Measurements from ENCODE around the gene RBM47.
"Not testable (repeated sequence)": the region's sequence is repeated elsewhere in the genome, so short reads cannot be mapped to it uniquely, and the experiment has no call there.

DNA sequence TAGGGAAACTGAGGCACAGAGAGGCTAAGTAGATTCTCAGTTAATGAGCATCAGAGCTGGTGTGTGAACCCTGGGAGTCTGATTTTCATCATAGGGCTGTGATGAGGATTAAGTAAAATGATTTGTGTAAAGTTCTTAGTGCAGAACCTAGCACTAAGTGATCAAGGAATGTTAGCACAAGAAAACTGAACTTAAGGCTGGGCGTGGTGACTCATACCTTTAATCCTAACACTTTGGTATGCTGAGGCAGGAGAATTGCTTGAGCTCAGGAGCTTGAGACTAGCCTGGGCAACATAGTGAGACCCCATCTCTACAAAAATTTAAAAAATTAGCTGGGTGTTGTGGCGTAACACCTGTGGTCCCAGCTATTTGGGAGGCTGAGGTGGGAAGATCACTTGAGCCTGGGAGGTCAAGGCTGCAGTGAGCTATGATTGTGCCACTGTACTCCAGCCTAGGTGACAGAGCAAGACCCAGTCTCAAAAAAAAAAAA is 183.4 kb downstream of the RBM47 start:
- TF ChIP-seq, protein P1, sequence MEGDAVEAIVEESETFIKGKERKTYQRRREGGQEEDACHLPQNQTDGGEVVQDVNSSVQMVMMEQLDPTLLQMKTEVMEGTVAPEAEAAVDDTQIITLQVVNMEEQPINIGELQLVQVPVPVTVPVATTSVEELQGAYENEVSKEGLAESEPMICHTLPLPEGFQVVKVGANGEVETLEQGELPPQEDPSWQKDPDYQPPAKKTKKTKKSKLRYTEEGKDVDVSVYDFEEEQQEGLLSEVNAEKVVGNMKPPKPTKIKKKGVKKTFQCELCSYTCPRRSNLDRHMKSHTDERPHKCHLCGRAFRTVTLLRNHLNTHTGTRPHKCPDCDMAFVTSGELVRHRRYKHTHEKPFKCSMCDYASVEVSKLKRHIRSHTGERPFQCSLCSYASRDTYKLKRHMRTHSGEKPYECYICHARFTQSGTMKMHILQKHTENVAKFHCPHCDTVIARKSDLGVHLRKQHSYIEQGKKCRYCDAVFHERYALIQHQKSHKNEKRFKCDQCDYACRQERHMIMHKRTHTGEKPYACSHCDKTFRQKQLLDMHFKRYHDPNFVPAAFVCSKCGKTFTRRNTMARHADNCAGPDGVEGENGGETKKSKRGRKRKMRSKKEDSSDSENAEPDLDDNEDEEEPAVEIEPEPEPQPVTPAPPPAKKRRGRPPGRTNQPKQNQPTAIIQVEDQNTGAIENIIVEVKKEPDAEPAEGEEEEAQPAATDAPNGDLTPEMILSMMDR (IDR thresholded peaks at IDR 0.05): not testable (repeated sequence)
- TF ChIP-seq POLR2A (IDR thresholded peaks at IDR 0.05): not testable (repeated sequence)

Data from Peyer's patch (tissue), 4 donors.